Stomach (tissue), 4 donors: ENCODE data around the gene MED22.

Experiments used
- CTCF ChIP-seq, 7 experiments: fragments of 450-650 bp in 4 of 7; fragments of 200-600 bp in 3 of 7; sonication (generic) in 3 of 7; IDR thresholded peaks; one replicate each; pipeline ENCODE4 v1.5.1; 2016 to 2019; ENCODE audit warnings: antibody characterized with exemption in 7 of 7, control low read depth in 2 of 7, mild to moderate bottlenecking in 1 of 7
- EP300 ChIP-seq: sonication (generic); formaldehyde crosslinking; IDR thresholded peaks from one replicate; pipeline ENCODE4 v1.6.1; 2017; ENCODE audit warnings: antibody characterized with exemption
- POLR2A ChIP-seq, 4 donors: fragments of 450-650 bp; IDR thresholded peaks; one replicate each; pipeline ENCODE4 v1.6.1; 2016; ENCODE audit warnings: antibody characterized with exemption in 4 of 4, control low read depth in 2 of 4, mild to moderate bottlenecking in 1 of 4, moderate library complexity in 1 of 4
- POLR2AphosphoS5 ChIP-seq, 3 donors: sonication (generic); formaldehyde crosslinking; IDR thresholded peaks; one replicate each; pipeline ENCODE4 v1.6.1; 2016; ENCODE audit warnings: antibody characterized with exemption in 3 of 3

- TF ChIP-seq CTCF (IDR thresholded peaks at IDR 0.05): no peak
- no peak for TF ChIP-seq POLR2A (IDR thresholded peaks at IDR 0.05)
- TF ChIP-seq EP300: no peak
- no peak for TF ChIP-seq POLR2AphosphoS5 (IDR thresholded peaks at IDR 0.05)
Observed at GRCh38 chr9:133389562-133389961, 41.6 kb upstream of the MED22 start.
